Measurements from ENCODE around the gene FAM229B.
"Not testable (repeated sequence)": the region's sequence is repeated elsewhere in the genome, so short reads cannot be mapped to it uniquely, and the experiment has no call there.

FAM229B gene

DNA sequence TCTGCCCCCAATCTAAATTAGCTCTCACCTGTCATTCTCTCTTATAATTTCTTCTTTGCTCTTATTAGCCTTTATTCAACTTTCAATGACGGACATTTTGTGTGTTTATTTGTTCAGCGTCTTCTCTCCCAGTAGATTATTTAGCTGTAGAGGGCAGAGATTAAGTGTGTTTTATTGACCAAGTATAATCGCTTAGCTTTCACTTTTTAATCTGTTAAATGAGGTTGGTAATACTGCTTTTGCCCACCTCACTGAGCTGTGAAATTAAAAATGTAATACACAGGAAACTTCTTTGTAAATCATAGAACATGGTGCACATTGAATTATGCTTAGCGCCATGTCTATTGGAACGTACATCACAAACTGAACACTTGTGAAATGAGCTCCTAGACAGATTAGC is 37.0 kb upstream of the FAM229B start:
- TF ChIP-seq, protein P1, sequence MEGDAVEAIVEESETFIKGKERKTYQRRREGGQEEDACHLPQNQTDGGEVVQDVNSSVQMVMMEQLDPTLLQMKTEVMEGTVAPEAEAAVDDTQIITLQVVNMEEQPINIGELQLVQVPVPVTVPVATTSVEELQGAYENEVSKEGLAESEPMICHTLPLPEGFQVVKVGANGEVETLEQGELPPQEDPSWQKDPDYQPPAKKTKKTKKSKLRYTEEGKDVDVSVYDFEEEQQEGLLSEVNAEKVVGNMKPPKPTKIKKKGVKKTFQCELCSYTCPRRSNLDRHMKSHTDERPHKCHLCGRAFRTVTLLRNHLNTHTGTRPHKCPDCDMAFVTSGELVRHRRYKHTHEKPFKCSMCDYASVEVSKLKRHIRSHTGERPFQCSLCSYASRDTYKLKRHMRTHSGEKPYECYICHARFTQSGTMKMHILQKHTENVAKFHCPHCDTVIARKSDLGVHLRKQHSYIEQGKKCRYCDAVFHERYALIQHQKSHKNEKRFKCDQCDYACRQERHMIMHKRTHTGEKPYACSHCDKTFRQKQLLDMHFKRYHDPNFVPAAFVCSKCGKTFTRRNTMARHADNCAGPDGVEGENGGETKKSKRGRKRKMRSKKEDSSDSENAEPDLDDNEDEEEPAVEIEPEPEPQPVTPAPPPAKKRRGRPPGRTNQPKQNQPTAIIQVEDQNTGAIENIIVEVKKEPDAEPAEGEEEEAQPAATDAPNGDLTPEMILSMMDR (IDR thresholded peaks at IDR 0.05; ENCODE audit: borderline replicate concordance, insufficient read depth, low read depth, low read length), result no peak
- no peak overlapping the region for H3K4me3 ChIP-seq (ENCODE audit: low read depth, low read length)

DNA sequence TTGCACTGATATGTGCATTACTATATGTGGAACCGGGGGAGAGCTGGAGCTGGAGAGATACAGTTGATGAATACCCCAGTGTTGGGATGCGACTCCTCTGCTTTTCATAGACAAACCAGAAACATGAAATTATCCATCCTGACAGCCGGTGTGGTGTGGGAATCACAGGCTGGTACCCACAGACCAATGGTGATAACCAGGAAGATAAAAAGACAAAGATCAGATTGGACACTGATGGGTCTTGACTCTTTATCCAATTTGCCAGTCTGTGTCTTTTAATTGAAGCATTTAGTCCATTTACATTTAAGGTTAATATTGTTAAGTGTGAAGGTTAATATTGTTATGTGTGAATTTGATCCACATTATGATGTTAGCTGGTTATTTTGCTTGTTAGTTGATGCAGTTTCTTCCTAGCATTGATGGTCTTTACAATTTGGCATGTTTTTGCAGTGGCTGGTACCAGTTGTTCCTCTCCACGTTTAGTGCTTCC is 36.1 kb upstream of the FAM229B start:
- H3K4me3 ChIP-seq (ENCODE audit: low read depth, low read length), result not testable (repeated sequence)

DNA sequence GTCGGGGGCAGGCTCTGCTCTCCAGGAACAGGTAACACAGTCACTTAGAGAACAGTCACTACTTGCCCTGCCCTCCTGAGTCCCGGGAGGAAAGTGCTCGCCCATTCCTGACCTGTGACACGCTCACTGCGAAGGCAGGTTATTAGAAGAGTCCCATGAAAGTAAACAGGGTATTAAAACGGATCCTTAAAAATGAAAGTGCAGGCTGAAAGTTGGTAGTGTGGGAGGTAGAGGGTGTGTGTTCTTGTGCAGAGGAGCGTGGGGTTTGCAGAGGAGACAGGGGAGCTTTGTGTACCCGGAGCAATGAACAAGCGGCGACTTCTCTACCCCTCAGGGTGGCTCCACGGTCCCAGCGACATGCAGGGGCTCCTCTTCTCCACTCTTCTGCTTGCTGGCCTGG is 33.4 kb upstream of the FAM229B start, which contains the start of gene CCN6:
TSS of gene CCN6 (plus strand) at position 104 of the 400 bp plus-strand sequence. CDS start at position 358, 254 bp downstream.
- TF ChIP-seq, protein P1 (IDR thresholded peaks at IDR 0.05; ENCODE audit: borderline replicate concordance, insufficient read depth, low read depth, low read length), result no peak

DNA sequence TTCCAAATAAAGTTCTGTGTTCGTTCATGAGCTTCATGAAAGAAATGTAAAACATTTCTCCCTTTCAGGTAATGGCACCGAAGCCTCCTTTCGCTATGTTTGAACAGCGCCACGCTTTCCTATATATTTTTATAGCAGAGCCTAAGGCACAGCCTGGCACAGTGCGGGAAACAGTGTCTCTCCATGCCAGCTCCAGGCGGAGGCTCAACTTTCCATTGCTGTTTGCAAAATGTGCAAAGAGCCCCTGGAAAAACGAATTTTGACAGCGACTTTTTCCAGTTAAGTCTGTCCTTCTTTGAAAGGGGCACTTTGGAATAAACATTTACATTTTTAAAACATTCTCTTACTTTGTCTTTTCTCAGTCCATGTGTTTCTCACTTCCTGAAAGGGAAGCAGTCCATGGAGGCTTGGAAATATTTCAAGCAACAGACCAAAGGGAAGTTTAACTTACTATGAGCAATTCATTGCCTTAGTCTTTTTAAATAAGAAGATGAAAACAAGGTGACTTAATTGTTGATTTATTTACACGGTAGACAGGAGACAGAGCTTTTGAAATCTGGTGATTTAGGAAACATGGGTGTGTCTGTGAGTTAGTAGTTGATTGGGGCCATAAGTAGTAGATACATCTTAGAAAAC is 32.7 kb upstream of the FAM229B start:
- no peak overlapping the region for H3K4me3 ChIP-seq (ENCODE audit: low read depth, low read length)
- TF ChIP-seq, protein P1 (IDR thresholded peaks at IDR 0.05; ENCODE audit: borderline replicate concordance, insufficient read depth, low read depth, low read length), result no peak

More for the DNA sequence above, 33.4 kb upstream of the FAM229B start, which contains the start of gene CCN6:
- no peak within 1 kb of the TSS for H3K4me3 ChIP-seq (ENCODE audit: low read depth, low read length)

DNA sequence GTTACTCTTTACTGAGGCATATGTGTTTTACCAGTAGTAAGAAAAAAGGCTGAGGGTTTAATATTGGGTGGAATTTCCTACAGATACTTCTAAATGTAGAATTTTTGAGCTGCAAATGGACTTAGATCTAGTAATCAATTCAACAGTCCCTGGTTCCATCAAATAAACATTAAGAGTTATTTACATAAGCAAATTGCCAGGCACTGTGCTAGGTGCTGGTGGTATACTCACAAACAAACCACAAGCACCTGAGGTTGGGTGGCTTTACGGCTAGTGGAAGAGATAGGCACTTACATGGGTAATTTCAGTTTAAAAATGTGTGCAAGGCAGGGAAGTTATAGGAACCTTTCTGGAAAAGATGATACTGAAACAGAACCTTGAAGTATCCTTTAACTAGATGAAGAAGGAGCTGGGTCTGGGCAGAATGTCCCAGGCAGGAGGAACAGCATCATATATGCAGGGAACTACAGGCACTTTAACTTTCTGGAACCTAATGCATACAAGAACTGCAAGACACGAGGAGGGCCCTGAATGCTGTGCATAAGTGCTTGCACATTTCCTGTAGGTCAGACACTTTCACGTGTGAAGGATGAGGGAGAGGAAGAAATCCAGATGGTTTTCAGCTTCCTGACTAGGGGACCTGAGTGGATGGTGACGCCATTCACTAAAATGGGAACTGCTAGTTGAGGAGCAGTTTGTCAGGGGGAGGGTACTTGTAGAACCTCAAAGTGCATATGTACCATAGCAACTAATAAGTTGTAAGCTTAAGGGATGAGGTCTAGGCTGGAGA is 29.0 kb upstream of the FAM229B start:
- TF ChIP-seq, protein P1 (IDR thresholded peaks at IDR 0.05; ENCODE audit: borderline replicate concordance, insufficient read depth, low read depth, low read length), result no peak
- no peak overlapping the region for H3K4me3 ChIP-seq (ENCODE audit: low read depth, low read length)

DNA sequence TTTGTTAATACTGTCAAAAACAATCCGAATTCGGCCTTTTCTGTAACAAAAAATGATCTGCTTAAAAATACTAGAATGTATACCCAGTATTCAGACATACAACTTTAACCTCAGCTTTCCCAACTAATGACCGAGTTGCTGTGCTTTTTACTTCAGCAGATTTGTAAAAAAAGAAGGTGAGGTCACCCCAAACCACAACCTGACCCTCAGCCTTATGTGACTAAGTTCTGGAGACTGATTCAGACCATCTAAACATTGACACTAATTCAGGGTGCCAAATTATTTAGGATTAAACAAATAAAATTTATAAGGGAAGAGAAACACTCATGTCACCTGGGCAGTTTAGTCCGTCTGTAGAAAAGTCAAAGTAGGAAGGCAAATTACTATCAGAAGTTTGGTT is 25.8 kb upstream of the FAM229B start:
- TF ChIP-seq, protein P1 (IDR thresholded peaks at IDR 0.05; ENCODE audit: borderline replicate concordance, insufficient read depth, low read depth, low read length), result no peak
- H3K4me3 ChIP-seq (ENCODE audit: low read depth, low read length), result no peak overlapping the region

DNA sequence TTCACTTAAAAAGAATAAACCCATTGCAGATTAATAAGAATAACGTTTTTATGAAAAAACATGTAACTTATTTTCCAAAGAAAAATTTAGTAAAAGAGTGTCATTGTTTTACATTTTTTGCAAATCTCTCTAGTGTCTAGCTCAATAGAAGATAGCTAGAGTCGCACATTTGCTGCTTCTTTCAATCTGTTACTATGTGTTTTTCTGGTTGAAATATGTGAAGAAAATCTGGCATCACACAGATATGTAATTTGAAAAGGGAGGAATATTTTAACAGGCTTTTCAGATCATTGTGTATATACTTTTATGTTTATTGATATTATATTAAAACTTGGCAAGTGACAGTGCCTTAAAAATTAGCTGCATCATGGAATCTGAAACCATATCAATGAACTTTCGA is 24.4 kb upstream of the FAM229B start:
- H3K4me3 ChIP-seq (ENCODE audit: low read depth, low read length), result no peak overlapping the region
- TF ChIP-seq, protein P1 (IDR thresholded peaks at IDR 0.05; ENCODE audit: borderline replicate concordance, insufficient read depth, low read depth, low read length), result no peak

All from GM12875 (cell line).